ENCODE results near the gene MAX.

GRCh38 chr14:65026526-65026925, 75.8 kb downstream of the MAX start:
- TF ChIP-seq YY1 (IDR thresholded peaks at IDR 0.05; ENCODE audit: low read depth, low read length) (no peak), POLR2AphosphoS5 (IDR thresholded peaks at IDR 0.05; ENCODE audit: low read depth, low read length) (no peak), CEBPB (IDR thresholded peaks at IDR 0.05; ENCODE audit: low read depth, low read length) (no peak), GTF2F1 (IDR thresholded peaks at IDR 0.05; ENCODE audit: borderline replicate concordance, low read depth, low read length) (no peak), ATF2 (IDR thresholded peaks at IDR 0.05; ENCODE audit: low read length) (no peak), SP1 (IDR thresholded peaks at IDR 0.05; ENCODE audit: low read depth, low read length) (no peak), CTCF (IDR thresholded peaks at IDR 0.05; ENCODE audit: control extremely low read depth in 1 of 3, insufficient read depth in 1 of 3, low read depth in 1 of 3, low read length in 3 of 3) (no peak), HDAC6 (IDR thresholded peaks at IDR 0.05; ENCODE audit: low read depth, low read length) (no peak), POLR2A (IDR thresholded peaks at IDR 0.05; ENCODE audit: control extremely low read depth in 1 of 2, low read depth in 2 of 2, low read length in 2 of 2) (no peak), EZH2 (IDR thresholded peaks at IDR 0.05; ENCODE audit: low read depth, low read length, severe bottlenecking) (no peak)
